BLaER1 treated with 17β-estradiol and CSF1 and Interleukin-3, amounts not matched to agents 10 nM and 100 nM (cell line): Measurements from ENCODE around the gene FADD.

Source experiments
- H3K27ac ChIP-seq, 11 experiments: shearing (Covaris generic); formaldehyde crosslinking; 2 replicates each; pipeline ENCODE4 v1.8.1; 2022
- H3K27me3 ChIP-seq, 11 experiments: shearing (Covaris generic); formaldehyde crosslinking; 2 replicates each; pipeline ENCODE4 v1.8.1; 2022
- H3K36me3 ChIP-seq, 11 experiments: shearing (Covaris generic); formaldehyde crosslinking; 2 replicates each; pipeline ENCODE4 v1.8.1; 2022
- H3K4me1 ChIP-seq, 10 experiments: shearing (Covaris generic); formaldehyde crosslinking; 2 replicates each; pipeline ENCODE4 v1.8.1; 2022
- H3K4me2 ChIP-seq, 11 experiments: shearing (Covaris generic); formaldehyde crosslinking; 2 replicates each; pipeline ENCODE4 v1.8.1; 2022
- H3K4me3 ChIP-seq, 10 experiments: shearing (Covaris generic); formaldehyde crosslinking; 2 replicates each; pipeline ENCODE4 v1.8.1; 2022
- H3K9ac ChIP-seq, 11 experiments: shearing (Covaris generic); formaldehyde crosslinking; 2 replicates each; pipeline ENCODE4 v1.8.1; 2022
- H3K9me3 ChIP-seq, 11 experiments: shearing (Covaris generic); formaldehyde crosslinking; replicated peaks in 1 of 11; 2 replicates each; pipeline ENCODE4 v1.8.1; 2022
- H4K20me1 ChIP-seq, 11 experiments: shearing (Covaris generic); formaldehyde crosslinking; 2 replicates each; pipeline ENCODE4 v1.8.1; 2022
- Cebpa-rat ChIP-seq, 11 experiments: shearing (Covaris generic); IDR thresholded peaks; 2 replicates each; pipeline ENCODE4 v1.8.1; 2022

The FADD gene

GRCh38 chr11:70233511-70233934, 30.4 kb downstream of the FADD start:
- no peaks in the 10 kb centered on the region for H3K27me3 ChIP-seq

GRCh38 chr11:70233962-70234361, 30.9 kb downstream of the FADD start:
- Histone ChIP-seq H4K20me1 (no peaks in the 10 kb centered on the region), H3K36me3 (no peaks in the 10 kb centered on the region), H3K4me1 (peaks cover 0 to 20% (median 7%) of the 10 kb centered on the region in 10 experiments; a peak in 9 of 20 replicates), H3K4me3 (no peak overlapping the region), H3K4me2 (no peak overlapping the region), H3K9me3 (peaks cover 0 to 9% (median 0%) of the 10 kb centered on the region in 11 experiments; a peak in 3 of 22 replicates), H3K27ac (no peak overlapping the region), H3K9ac (no peak overlapping the region), H3K27me3 (no peaks in the 10 kb centered on the region)
- TF ChIP-seq Cebpa-rat (IDR thresholded peaks at IDR 0.05): no peak

More at GRCh38 chr11:70233511-70233934, 30.4 kb downstream of the FADD start:
- no peak overlapping the region for H3K4me3 ChIP-seq
- no peak overlapping the region for H3K9ac ChIP-seq
- no peak overlapping the region for H3K4me2 ChIP-seq
- H3K9me3 ChIP-seq: peaks cover 0 to 9% (median 0%) of the 10 kb centered on the region in 11 experiments; a peak in 3 of 22 replicates
- H3K4me1 ChIP-seq: peaks cover 0 to 20% (median 8%) of the 10 kb centered on the region in 10 experiments; a peak in 12 of 20 replicates
- H3K36me3 ChIP-seq: no peaks in the 10 kb centered on the region
- H4K20me1 ChIP-seq: no peaks in the 10 kb centered on the region
- TF ChIP-seq Cebpa-rat (IDR thresholded peaks at IDR 0.05): no peak
- H3K27ac ChIP-seq: no peak overlapping the region

GRCh38 chr11:70240337-70240736, 37.2 kb downstream of the FADD start:
- Histone ChIP-seq H3K4me3 (no peak overlapping the region), H3K27ac (no peak overlapping the region), H3K9ac (no peak overlapping the region), H4K20me1 (no peaks in the 10 kb centered on the region), H3K4me1 (no peaks in the 10 kb centered on the region), H3K4me2 (no peak overlapping the region), H3K27me3 (no peaks in the 10 kb centered on the region), H3K9me3 (no peaks in the 10 kb centered on the region), H3K36me3 (no peaks in the 10 kb centered on the region)
- TF ChIP-seq Cebpa-rat (IDR thresholded peaks at IDR 0.05): no peak

- H3K9ac ChIP-seq: no peak overlapping the region
- no peaks in the 10 kb centered on the region for H4K20me1 ChIP-seq
These were observed 38.6 kb downstream of the FADD start for GRCh38 chr11:70241709-70242108.

GRCh38 chr11:70242885-70243284, 39.8 kb downstream of the FADD start:
- Histone ChIP-seq H3K36me3 (no peaks in the 10 kb centered on the region), H3K4me2 (no peak overlapping the region), H4K20me1 (no peaks in the 10 kb centered on the region), H3K9ac (no peak overlapping the region), H3K4me3 (no peak overlapping the region), H3K27me3 (no peaks in the 10 kb centered on the region), H3K27ac (no peak overlapping the region), H3K9me3 (peaks cover 0 to 9% (median 0%) of the 10 kb centered on the region in 11 experiments; a peak in 3 of 22 replicates), H3K4me1 (peaks cover 0 to 4% (median 0%) of the 10 kb centered on the region in 10 experiments; a peak in 1 of 20 replicates)
- TF ChIP-seq Cebpa-rat (IDR thresholded peaks at IDR 0.05): no peak

More at GRCh38 chr11:70241709-70242108, 38.6 kb downstream of the FADD start:
- TF ChIP-seq Cebpa-rat (IDR thresholded peaks at IDR 0.05): no peak
- Histone ChIP-seq H3K9me3 (peaks cover 0 to 2% (median 0%) of the 10 kb centered on the region in 11 experiments; a peak in 1 of 22 replicates), H3K4me2 (no peak overlapping the region), H3K27me3 (no peaks in the 10 kb centered on the region), H3K27ac (no peak overlapping the region), H3K4me3 (no peak overlapping the region), H3K36me3 (no peaks in the 10 kb centered on the region), H3K4me1 (no peaks in the 10 kb centered on the region)

GRCh38 chr11:70243912-70244652, 41.0 kb downstream of the FADD start:
- Histone ChIP-seq H3K27me3 (no peaks in the 10 kb centered on the region), H3K9me3 (peaks cover 0 to 9% (median 0%) of the 10 kb centered on the region in 11 experiments; a peak in 3 of 22 replicates), H3K36me3 (no peaks in the 10 kb centered on the region), H3K27ac (no peak overlapping the region), H3K4me3 (no peak overlapping the region), H3K4me1 (peaks cover 0 to 4% (median 0%) of the 10 kb centered on the region in 10 experiments; a peak in 1 of 20 replicates), H3K9ac (no peak overlapping the region), H4K20me1 (no peaks in the 10 kb centered on the region), H3K4me2 (no peak overlapping the region)
- no peak for TF ChIP-seq Cebpa-rat (IDR thresholded peaks at IDR 0.05)

- H3K9ac ChIP-seq: no peak overlapping the region
- H3K9me3 ChIP-seq: peaks cover 0 to 9% (median 0%) of the 10 kb centered on the region in 11 experiments; a peak in 3 of 22 replicates
- no peak overlapping the region for H3K4me3 ChIP-seq
- H3K27me3 ChIP-seq: no peaks in the 10 kb centered on the region
- TF ChIP-seq Cebpa-rat (IDR thresholded peaks at IDR 0.05): no peak
- no peaks in the 10 kb centered on the region for H4K20me1 ChIP-seq
- no peak overlapping the region for H3K4me2 ChIP-seq
- no peak overlapping the region for H3K27ac ChIP-seq
- peaks cover 0 to 4% (median 0%) of the 10 kb centered on the region in 10 experiments; a peak in 1 of 20 replicates for H3K4me1 ChIP-seq
- H3K36me3 ChIP-seq: no peaks in the 10 kb centered on the region
These were observed 41.6 kb downstream of the FADD start for GRCh38 chr11:70244698-70245097.

GRCh38 chr11:70246196-70246595, 43.1 kb downstream of the FADD start:
- TF ChIP-seq Cebpa-rat (IDR thresholded peaks at IDR 0.05): no peak
- no peak overlapping the region for H3K4me2 ChIP-seq

GRCh38 chr11:70247042-70247709, 44.1 kb downstream of the FADD start:
- H3K9ac ChIP-seq: no peak overlapping the region
- no peaks in the 10 kb centered on the region for H3K27me3 ChIP-seq
- no peaks in the 10 kb centered on the region for H3K36me3 ChIP-seq
- TF ChIP-seq Cebpa-rat (IDR thresholded peaks at IDR 0.05): no peak
- H3K9me3 ChIP-seq: peaks cover 0 to 9% (median 0%) of the 10 kb centered on the region in 11 experiments; a peak in 3 of 22 replicates
- H3K4me2 ChIP-seq: peak overlapping the region in 3 of 11 experiments; percentile 11 to 31 (median 11); a peak in 1 of 22 replicates
- H3K4me3 ChIP-seq: no peak overlapping the region
- H3K4me1 ChIP-seq: peaks cover 0 to 8% (median 4%) of the 10 kb centered on the region in 10 experiments; a peak in 7 of 20 replicates
- no peaks in the 10 kb centered on the region for H4K20me1 ChIP-seq
- no peak overlapping the region for H3K27ac ChIP-seq

More at GRCh38 chr11:70246196-70246595, 43.1 kb downstream of the FADD start:
- H3K9ac ChIP-seq: no peak overlapping the region
- no peak overlapping the region for H3K4me3 ChIP-seq
- no peaks in the 10 kb centered on the region for H3K36me3 ChIP-seq
- no peaks in the 10 kb centered on the region for H4K20me1 ChIP-seq
- no peaks in the 10 kb centered on the region for H3K27me3 ChIP-seq
- no peak overlapping the region for H3K27ac ChIP-seq
- peaks cover 0 to 4% (median 0%) of the 10 kb centered on the region in 10 experiments; a peak in 1 of 20 replicates for H3K4me1 ChIP-seq
- H3K9me3 ChIP-seq: peaks cover 0 to 9% (median 0%) of the 10 kb centered on the region in 11 experiments; a peak in 3 of 22 replicates
